HG02763 (cell line): ENCODE data around the gene TRIM34.
"Not testable (repeated sequence)": the region's sequence is repeated elsewhere in the genome, so short reads cannot be mapped to it uniquely, and the experiment has no call there.

Source experiments
- ATAC-seq: cut with Tn5 transposase; IDR thresholded peaks from one replicate; pipeline ENCODE4 v1.9.1; 2021; ENCODE audit warnings: mild to moderate bottlenecking, moderate library complexity; ENCODE audit not compliant: unreplicated experiment

Gene TRIM34

DNA sequence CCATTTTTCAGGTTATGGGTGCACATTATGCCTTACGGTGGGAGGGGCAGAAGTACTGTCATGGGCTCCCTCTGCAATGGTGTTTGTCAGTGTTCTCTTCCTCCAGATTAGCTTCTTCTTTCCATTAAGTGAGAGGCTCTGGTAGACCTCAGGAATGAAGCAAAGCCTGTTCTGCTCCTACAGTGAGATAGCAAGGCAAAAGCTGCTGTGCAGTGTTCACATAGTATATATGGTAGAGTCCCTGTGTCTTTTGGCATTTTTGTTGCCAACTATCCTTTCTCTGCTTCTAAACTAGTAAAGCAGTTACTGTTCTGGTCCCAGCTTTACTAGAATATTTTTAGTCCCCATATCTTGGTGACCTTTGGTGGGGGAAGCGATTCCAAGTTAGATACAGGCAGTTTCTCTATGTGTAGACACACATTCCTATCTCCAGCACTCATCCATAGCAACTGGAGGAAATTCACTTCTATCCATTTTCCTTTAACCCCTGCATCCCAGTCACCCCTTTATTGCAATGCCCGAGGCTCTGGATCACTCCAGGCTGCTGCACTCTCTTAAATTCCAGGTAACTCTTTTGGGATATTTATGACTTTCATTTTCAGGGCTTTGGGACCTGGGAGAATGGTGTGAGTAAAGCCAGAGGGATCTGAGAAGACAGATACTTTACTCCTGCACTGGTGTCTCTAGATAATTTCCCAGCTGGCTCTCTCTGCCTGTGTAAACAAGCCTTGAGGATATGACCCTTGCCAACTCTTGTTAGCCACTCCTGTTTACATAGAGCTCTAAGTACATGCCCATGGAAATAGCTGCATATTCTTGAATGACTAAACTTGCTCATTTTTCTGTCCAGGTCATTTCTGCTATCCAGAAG lies 3.9 kb upstream of the TRIM34 start:
- no peak for ATAC-seq

DNA sequence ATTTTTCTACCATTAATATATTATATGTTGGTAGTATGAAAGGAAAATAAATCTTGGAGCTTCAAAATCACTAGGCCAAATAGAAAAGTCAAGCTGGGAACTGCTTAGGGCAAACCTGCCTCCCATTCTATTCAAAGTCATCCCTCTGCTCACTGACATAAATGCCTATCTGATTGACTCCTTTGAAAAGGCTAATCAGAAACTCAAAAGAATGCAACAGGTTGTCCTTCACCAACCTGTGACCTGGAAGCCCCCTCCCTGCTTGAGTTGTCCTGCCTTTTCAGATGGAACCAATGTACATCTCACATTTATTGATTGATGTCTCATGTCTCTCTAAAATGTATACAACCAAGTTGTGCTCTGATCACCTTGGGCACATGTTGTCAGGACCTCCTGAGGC lies 3.2 kb upstream of the TRIM34 start:
- no peak for ATAC-seq

DNA sequence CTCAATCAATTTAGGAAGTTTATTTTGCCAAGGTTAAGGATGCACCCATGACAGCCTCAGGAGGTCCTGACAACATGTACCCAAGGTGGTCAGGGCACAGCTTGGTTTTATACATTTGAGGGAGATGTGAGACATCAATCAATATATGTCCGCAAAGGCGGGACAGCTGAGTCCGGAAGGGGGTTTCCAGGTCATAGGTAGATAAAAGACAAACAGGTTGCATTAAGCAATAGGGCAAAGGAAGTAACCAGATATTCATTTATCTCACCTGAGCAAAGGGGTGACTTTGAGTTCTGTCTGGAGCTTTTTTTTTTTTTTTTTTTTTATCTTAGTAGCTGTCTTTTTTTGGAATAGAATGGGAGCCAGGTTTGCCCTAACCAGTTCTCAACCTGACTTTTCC lies 2.0 kb upstream of the TRIM34 start:
- no peak for ATAC-seq

DNA sequence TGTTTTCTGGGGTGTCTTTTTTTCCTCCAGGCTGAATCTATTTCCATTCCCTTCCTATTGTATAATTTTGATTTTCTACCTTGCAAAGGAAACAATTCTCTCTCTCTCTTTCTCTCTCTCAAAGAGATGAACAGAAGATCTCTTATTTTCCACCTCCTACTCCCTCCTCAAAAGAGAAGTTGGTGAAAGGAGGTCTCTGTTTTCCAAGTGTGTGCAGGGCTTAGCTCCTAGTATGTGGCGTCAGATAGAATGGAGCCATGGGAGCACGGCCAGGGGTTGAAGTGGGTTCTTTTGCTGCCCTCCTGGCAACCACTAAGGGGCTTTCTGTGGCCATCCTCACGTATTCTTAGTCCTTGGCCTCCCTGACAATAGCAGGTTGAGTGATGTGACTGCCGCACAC lies 480 bp downstream of the TRIM34 start:
- peak; percentile 2 for ATAC-seq

- no peak for ATAC-seq
Observed at GRCh38 chr11:5626196-5626595, 1.4 kb downstream of the TRIM34 start.

DNA sequence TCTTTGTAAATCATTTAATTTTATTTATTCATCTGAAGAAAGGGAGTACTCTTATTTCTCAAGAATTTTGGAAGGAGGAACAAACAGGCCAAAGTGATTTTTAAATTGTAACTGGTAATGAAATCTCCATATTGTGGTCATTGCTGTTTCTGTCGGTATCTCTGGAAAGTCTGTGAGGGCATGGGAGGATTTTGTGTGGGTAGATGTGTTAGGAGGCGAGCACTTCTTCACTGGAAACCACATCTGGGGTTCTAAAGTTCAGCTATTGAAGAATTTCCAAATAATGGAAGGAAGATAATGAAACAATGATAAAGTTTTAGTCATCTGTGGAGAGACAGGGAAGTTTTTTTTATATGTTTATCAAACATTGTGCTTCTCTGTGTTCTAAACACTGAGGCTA lies 6.6 kb downstream of the TRIM34 start:
- no peak for ATAC-seq

DNA sequence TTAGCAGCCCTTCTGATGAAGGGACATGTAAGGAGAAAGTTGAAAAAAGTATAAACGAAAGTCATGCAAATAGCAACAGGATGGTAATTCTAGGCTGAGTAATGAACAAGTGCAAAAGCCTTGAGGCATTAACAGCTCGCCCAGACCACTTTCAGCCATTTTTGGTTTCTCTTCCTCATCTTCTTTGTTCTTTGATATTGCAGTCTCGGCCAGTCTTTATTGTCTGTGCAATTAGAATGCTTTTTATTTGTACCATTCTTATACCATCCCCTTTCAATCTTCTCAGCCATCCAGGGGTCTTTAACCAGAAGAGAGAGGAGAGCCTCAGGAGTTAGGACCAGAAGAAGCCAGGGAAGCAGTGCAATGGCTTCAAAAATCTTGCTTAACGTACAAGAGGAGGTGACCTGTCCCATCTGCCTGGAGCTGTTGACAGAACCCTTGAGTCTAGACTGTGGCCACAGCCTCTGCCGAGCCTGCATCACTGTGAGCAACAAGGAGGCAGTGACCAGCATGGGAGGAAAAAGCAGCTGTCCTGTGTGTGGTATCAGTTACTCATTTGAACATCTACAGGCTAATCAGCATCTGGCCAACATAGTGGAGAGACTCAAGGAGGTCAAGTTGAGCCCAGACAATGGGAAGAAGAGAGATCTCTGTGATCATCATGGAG lies 7.3 kb downstream of the TRIM34 start:
- peak; percentile 97 for ATAC-seq

GRCh38 chr11:5639953-5640352 lies 15.2 kb downstream of the TRIM34 start:
- no peak for ATAC-seq

GRCh38 chr11:5643585-5643984 lies 18.8 kb downstream of the TRIM34 start:
- no peak for ATAC-seq

GRCh38 chr11:5646139-5646538 lies 21.3 kb downstream of the TRIM34 start:
- no peak for ATAC-seq

GRCh38 chr11:5655474-5655873 lies 30.7 kb downstream of the TRIM34 start:
- ATAC-seq, result no peak

- not testable (repeated sequence) for ATAC-seq
Observed at GRCh38 chr11:5656956-5657355, 32.2 kb downstream of the TRIM34 start.

DNA sequence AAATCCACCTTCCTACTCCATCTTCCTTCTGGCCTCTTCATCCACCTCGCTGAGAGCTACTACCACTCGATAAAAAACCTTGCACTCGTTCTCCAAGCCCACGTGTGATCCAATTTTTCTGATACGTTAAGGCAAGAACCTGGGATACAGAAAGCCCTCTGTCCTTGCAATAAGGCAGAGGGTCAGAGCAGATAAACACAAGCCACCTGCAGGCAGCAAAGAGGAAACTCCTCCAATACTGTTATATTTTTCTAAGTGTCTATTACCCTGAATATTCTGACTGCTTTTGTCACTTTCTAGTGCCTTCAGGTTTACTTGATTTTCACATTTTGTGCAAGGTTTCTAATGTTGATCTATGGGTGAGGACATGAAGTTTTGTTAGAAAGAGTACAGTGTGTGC lies 33.5 kb downstream of the TRIM34 start:
- ATAC-seq, result no peak

DNA sequence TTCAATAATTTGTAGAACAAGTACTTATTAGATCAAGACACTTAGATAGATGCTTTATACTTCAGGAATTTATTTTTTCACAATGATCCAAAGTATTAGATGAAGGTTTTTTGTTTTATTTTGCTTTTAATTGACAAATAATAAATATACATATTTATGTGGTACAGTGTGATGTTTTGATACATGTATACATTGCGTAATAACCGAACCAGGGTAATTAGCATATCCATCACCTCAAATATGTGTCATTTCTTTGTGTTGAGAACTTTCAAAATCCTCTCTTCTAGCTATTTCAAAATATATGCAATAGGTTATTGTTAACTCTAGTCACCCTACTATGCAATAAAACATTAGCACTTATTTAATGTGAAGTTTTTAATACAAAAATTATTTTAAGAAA lies 38.7 kb downstream of the TRIM34 start:
- no peak for ATAC-seq

DNA sequence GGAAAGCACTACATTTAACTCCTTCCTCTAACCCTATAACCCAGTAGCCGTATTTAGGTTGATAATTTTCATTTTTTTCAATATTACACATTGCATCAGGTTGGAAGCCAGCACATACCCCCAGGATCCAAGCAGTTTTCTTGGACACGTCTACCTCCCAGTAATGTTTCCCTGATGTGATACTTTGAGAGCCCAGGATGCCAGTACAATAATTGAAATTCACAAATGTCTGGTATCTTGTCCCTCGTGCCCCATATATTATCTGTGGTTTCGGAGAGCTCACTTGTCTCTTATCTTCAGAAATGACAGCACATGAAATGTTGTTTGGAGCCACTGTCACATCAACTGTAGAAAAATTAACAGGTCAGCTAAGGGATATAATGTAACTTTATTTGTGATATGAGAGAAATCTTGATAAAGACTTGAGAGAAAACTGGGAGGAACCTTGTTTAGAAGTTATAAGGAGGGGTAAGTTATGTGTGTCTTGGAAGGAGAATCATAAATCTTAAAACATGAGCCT lies 40.3 kb downstream of the TRIM34 start:
- no peak for ATAC-seq

- no peak for ATAC-seq
Observed at GRCh38 chr11:5665746-5666401, 41.1 kb downstream of the TRIM34 start.

GRCh38 chr11:5666402-5666793 lies 41.6 kb downstream of the TRIM34 start:
- ATAC-seq, result no peak

GRCh38 chr11:5671831-5672230 lies 47.0 kb downstream of the TRIM34 start:
- ATAC-seq, result no peak

- ATAC-seq, result no peak
Observed at GRCh38 chr11:5674391-5674790, 49.6 kb downstream of the TRIM34 start.

DNA sequence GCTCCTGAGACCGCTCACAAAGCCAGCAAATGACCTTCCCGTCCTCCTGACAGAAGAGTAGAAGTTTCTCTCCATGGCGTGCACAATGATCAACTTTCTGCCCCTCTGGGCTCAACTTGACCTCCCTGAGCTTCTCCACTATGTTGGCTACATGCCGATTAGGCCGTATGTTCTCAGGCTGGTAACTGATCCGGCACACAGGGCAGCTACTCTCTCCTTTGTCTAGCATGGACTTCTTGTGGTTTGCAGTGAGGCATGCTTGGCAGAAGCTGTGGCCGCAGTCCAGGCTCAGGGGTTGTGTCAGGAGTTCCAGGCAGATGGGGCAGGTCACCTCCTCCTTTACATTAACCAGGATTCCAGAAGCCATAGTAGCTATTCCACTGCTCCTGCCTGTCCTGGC lies 55.0 kb downstream of the TRIM34 start:
- ATAC-seq, result no peak

GRCh38 chr11:5682890-5683441 lies 58.2 kb downstream of the TRIM34 start:
- not testable (repeated sequence) for ATAC-seq
